ENCODE measurements around the gene GABRD.
A peak's percentile ranks its signal among the peaks of the same experiment; 100 is the strongest.

GABRD gene

DNA sequence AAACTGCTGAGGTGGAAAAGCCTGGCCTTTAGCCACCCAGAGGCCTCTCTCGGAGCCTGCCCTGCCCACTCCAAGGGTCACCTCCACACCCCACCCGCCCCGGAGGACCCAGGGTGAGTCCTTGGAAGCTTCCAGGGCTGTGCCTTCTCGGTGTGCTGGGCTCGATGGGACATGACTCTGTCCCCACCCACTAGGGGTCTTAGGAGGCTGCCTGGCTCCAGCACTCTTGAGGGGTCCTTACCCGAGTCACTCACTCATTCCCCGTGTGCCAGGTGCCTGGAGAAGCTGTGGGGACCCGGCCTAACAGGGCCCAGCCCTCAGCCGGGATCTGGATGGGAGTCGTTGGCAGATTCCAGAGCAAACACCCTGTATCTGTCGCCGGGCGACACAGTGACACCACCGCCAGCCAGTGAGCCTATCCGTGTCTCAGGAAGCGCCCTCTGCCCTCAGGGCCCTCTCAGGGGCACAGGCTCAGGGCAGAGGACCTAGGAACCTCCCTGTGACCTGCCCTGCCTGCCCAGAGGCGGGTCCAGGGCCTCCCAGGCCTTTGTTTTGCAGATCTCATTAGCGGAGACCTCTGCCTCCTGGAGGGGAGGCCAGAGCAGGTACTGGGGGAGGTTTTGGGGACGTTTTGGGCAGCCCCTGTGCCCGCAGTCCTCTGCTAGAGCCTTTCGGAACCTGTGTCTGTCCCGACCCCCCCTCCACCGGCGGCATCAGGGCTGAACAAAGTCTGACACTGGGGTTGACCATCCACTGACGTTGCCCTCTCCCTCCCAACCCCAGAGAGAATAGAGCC is 28.0 kb downstream of the GABRD start:
- Histone ChIP-seq H3K79me1 (ENCODE audit: low read depth, low read length) (peaks cover 9% of the 10 kb centered on the region), H3K23ac (ENCODE audit: low read depth, low read length, poor library complexity) (peak overlapping the region; percentile 55), H3K4ac (ENCODE audit: low read length) (no peak overlapping the region), H2BK15ac (ENCODE audit: low read length) (peak overlapping the region; percentile 98), H3K9ac (ENCODE audit: low read depth, low read length, poor library complexity) (peak overlapping the region; percentile 60), H3K14ac (ENCODE audit: low read length) (no peak overlapping the region), H3K36me3 (replicated peaks in 1 of 2; ENCODE audit: control insufficient read depth in 2 of 2, insufficient read depth in 2 of 2, low read length in 2 of 2) (no peaks in the 10 kb centered on the region), H2BK120ac (ENCODE audit: low read depth, low read length) (no peak overlapping the region), H2AK5ac (ENCODE audit: low read depth, low read length) (peak overlapping the region; percentile 40), H3K18ac (ENCODE audit: low read length) (peak overlapping the region; percentile 38), H2BK12ac (ENCODE audit: low read length) (peak overlapping the region; percentile 41), H3K4me3 (ENCODE audit: low read length in 2 of 2) (peak overlapping the region in 1 of 2 donors; percentile 15), H2AFZ (ENCODE audit: low read length) (no peak overlapping the region), H3K27ac (replicated peaks; ENCODE audit: low read length) (no peak overlapping the region), H3K9me3 (replicated peaks in 1 of 2; ENCODE audit: control insufficient read depth in 2 of 2, insufficient read depth in 1 of 2, low read depth in 1 of 2, low read length in 2 of 2) (peaks cover 0 to 2% of the 10 kb centered on the region in 2 donors), H3K4me1 (ENCODE audit: control insufficient read depth in 2 of 2, insufficient read depth in 1 of 2, low read depth in 1 of 2, low read length in 2 of 2) (peaks cover 3 to 26% of the 10 kb centered on the region in 2 donors), H3K27me3 (ENCODE audit: control insufficient read depth in 3 of 3, insufficient read depth in 3 of 3, low read depth in 1 of 3, low read length in 3 of 3) (peaks cover 0 to 88% (median 44%) of the 10 kb centered on the region in 3 experiments), H2BK5ac (ENCODE audit: low read length) (peak overlapping the region; percentile 53), H3K4me2 (ENCODE audit: insufficient read depth, low read length, poor library complexity, severe bottlenecking) (no peak overlapping the region), H4K8ac (ENCODE audit: low read depth, low read length) (no peak overlapping the region), H4K91ac (ENCODE audit: low read depth, low read length, poor library complexity) (no peak overlapping the region)
- WGBS, 2 donors (ENCODE audit: extremely low coverage in 2 of 2, insufficient read length in 2 of 2, insufficient replicate concordance in 1 of 2) = no CpG with 5 or more reads among the region's 25 CpGs
- DNase-seq (ENCODE audit: low spot score) = no peak

DNA sequence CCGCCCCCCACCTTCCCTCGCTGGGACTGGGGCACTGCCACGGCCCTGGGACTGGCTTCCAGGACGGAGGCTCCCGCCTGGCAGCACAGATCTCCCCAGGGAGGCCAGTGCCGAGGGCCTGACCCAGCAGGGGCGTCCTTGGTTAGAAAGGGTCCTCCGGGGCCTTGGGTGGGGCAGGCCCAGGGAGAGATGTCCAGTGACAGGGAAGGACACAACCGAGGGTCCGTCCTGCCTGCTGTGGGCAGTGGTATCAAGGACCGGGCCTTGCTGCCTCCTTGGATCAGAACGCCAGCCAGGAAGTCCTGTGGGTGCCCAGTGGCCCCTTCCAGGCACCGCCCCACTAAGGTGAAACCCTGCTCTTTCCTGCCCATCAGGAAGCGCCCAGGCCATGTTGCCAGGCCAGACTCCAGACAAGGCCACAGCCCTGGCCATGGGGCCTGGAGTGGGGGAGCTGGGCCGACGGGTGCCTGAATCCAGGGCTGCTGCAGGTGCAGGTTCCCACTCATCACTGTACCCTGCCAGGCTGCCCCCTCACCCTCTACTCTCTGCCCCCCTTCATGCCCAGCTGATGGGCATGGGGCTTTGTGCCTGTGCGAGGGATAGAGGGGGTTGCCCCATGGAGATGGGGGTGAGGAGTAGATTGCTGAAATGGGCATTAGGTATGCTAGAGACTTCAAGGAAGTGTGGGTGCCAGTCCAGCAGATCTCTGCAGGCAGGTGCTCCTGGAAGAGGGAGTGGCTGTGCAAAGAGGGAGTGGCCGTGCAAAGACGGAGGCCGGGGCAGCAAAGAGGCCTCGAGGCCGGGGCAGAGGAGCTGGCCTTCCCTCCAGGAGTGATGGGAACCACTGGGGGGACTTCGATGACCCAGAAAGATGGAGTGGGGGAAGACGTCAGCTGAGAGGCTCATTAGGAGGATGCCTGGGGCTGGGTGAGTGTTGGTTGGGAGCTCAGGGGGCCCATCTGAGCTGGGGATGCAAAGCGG is 28.9 kb downstream of the GABRD start:
- Histone ChIP-seq H3K4me3 (ENCODE audit: low read length in 2 of 2) (no peak overlapping the region), H3K4me2 (ENCODE audit: insufficient read depth, low read length, poor library complexity, severe bottlenecking) (no peak overlapping the region), H3K4me1 (ENCODE audit: control insufficient read depth in 2 of 2, insufficient read depth in 1 of 2, low read depth in 1 of 2, low read length in 2 of 2) (peaks cover 3 to 28% of the 10 kb centered on the region in 2 donors), H4K91ac (ENCODE audit: low read depth, low read length, poor library complexity) (no peak overlapping the region), H3K27ac (replicated peaks; ENCODE audit: low read length) (no peak overlapping the region), H3K18ac (ENCODE audit: low read length) (peak overlapping the region; percentile 38), H2AK5ac (ENCODE audit: low read depth, low read length) (peak overlapping the region; percentile 40), H3K36me3 (replicated peaks in 1 of 2; ENCODE audit: control insufficient read depth in 2 of 2, insufficient read depth in 2 of 2, low read length in 2 of 2) (no peaks in the 10 kb centered on the region), H3K14ac (ENCODE audit: low read length) (no peak overlapping the region), H3K9ac (ENCODE audit: low read depth, low read length, poor library complexity) (no peak overlapping the region), H3K23ac (ENCODE audit: low read depth, low read length, poor library complexity) (peak overlapping the region; percentile 55), H2BK120ac (ENCODE audit: low read depth, low read length) (no peak overlapping the region), H4K8ac (ENCODE audit: low read depth, low read length) (no peak overlapping the region), H2BK12ac (ENCODE audit: low read length) (no peak overlapping the region), H2AFZ (ENCODE audit: low read length) (no peak overlapping the region), H3K79me1 (ENCODE audit: low read depth, low read length) (peaks cover 9% of the 10 kb centered on the region), H3K27me3 (ENCODE audit: control insufficient read depth in 3 of 3, insufficient read depth in 3 of 3, low read depth in 1 of 3, low read length in 3 of 3) (peaks cover 0 to 95% (median 44%) of the 10 kb centered on the region in 3 experiments), H2BK5ac (ENCODE audit: low read length) (no peak overlapping the region), H3K9me3 (replicated peaks in 1 of 2; ENCODE audit: control insufficient read depth in 2 of 2, insufficient read depth in 1 of 2, low read depth in 1 of 2, low read length in 2 of 2) (peaks cover 0 to 2% of the 10 kb centered on the region in 2 donors), H3K4ac (ENCODE audit: low read length) (no peak overlapping the region), H2BK15ac (ENCODE audit: low read length) (peak overlapping the region; percentile 98)
- DNase-seq (ENCODE audit: low spot score) = no peak
- no CpG with 5 or more reads among the region's 25 CpGs for WGBS, 2 donors (ENCODE audit: extremely low coverage in 2 of 2, insufficient read length in 2 of 2, insufficient replicate concordance in 1 of 2)

DNA sequence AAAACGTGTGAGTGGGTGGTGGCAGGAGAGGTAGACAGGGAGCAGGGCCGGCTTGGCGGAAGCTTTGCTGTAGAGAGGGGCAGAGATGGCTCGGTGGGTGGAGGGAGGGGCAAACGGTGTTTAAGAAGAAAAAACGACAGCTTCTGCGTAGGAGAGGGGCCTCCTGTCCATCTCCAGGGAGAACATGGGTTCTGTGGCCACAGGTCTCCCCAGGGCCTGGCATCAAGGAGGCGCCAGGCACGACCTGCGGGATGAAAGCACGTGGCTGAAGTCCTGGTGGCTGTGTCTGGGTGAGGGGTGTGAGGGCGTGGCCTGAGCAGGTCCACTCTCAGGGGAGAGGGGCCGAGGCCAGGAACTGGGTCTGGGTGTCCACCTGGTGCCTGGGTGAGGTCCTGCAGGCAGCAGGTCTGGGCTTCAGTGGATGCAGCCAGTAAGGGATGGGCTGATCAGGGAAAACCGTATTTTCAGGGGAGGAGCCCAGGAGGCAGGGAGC is 30.1 kb downstream of the GABRD start:
- no peak overlapping the region for H2BK15ac ChIP-seq (ENCODE audit: low read length)
- peaks cover 0 to 94% (median 44%) of the 10 kb centered on the region in 3 experiments for H3K27me3 ChIP-seq (ENCODE audit: control insufficient read depth in 3 of 3, insufficient read depth in 3 of 3, low read depth in 1 of 3, low read length in 3 of 3)

More for the DNA sequence above, 30.1 kb downstream of the GABRD start:
- H4K91ac ChIP-seq (ENCODE audit: low read depth, low read length, poor library complexity) = no peak overlapping the region
- H3K4me3 ChIP-seq (ENCODE audit: low read length in 2 of 2) = peak overlapping the region in 1 of 2 donors; percentile 82
- peaks cover 13% of the 10 kb centered on the region for H3K79me1 ChIP-seq (ENCODE audit: low read depth, low read length)
- no peak overlapping the region for H3K4ac ChIP-seq (ENCODE audit: low read length)
- peak overlapping the region; percentile 75 for H2BK12ac ChIP-seq (ENCODE audit: low read length)
- H3K9me3 ChIP-seq (replicated peaks in 1 of 2; ENCODE audit: control insufficient read depth in 2 of 2, insufficient read depth in 1 of 2, low read depth in 1 of 2, low read length in 2 of 2) = no peaks in the 10 kb centered on the region
- no peak overlapping the region for H2AFZ ChIP-seq (ENCODE audit: low read length)
- H3K27ac ChIP-seq (replicated peaks; ENCODE audit: low read length) = no peak overlapping the region
- no peak overlapping the region for H2BK5ac ChIP-seq (ENCODE audit: low read length)
- peak overlapping the region; percentile 25 for H3K14ac ChIP-seq (ENCODE audit: low read length)
- H3K9ac ChIP-seq (ENCODE audit: low read depth, low read length, poor library complexity) = peak overlapping the region; percentile 71
- peaks cover 3 to 26% of the 10 kb centered on the region in 2 donors for H3K4me1 ChIP-seq (ENCODE audit: control insufficient read depth in 2 of 2, insufficient read depth in 1 of 2, low read depth in 1 of 2, low read length in 2 of 2)
- WGBS, 2 donors (ENCODE audit: extremely low coverage in 2 of 2, insufficient read length in 2 of 2, insufficient replicate concordance in 1 of 2) = no CpG with 5 or more reads among the region's 14 CpGs
- H3K23ac ChIP-seq (ENCODE audit: low read depth, low read length, poor library complexity) = peak overlapping the region; percentile 89
- no peak for DNase-seq (ENCODE audit: low spot score)
- H2AK5ac ChIP-seq (ENCODE audit: low read depth, low read length) = peak overlapping the region; percentile 99
- no peak overlapping the region for H2BK120ac ChIP-seq (ENCODE audit: low read depth, low read length)
- no peak overlapping the region for H4K8ac ChIP-seq (ENCODE audit: low read depth, low read length)
- H3K4me2 ChIP-seq (ENCODE audit: insufficient read depth, low read length, poor library complexity, severe bottlenecking) = peak overlapping the region; percentile 71
- H3K36me3 ChIP-seq (replicated peaks in 1 of 2; ENCODE audit: control insufficient read depth in 2 of 2, insufficient read depth in 2 of 2, low read length in 2 of 2) = no peaks in the 10 kb centered on the region
- peak overlapping the region; percentile 95 for H3K18ac ChIP-seq (ENCODE audit: low read length)

Data from neuronal stem cell (in vitro differentiated cells).